NCI-H2107 treated with DMSO at 0.1 percent for 48 hours (cell line): ENCODE data around the gene MAML2.

ENCODE experiments used
- DNase-seq: peaks from one replicate; lab custom pipeline; 2025; ENCODE audit not compliant: unreplicated experiment; lab: John Stamatoyannopoulos, UW

The MAML2 gene

GRCh38 chr11:96339706-96340554 is 3.1 kb downstream of the MAML2 start:
- no peak for DNase-seq

- peak; percentile 7 for DNase-seq
These were observed 3.9 kb downstream of the MAML2 start for GRCh38 chr11:96338910-96339705.

GRCh38 chr11:96337541-96338431 is 5.2 kb downstream of the MAML2 start:
- no peak for DNase-seq

GRCh38 chr11:96335388-96335787 is 7.6 kb downstream of the MAML2 start:
- no peak for DNase-seq

- no peak for DNase-seq
These were observed 8.8 kb downstream of the MAML2 start for GRCh38 chr11:96334219-96334618.

- no peak for DNase-seq
These were observed 9.7 kb downstream of the MAML2 start for GRCh38 chr11:96333191-96333719.

GRCh38 chr11:96332126-96332771 is 10.7 kb downstream of the MAML2 start:
- peak; percentile 46 for DNase-seq

GRCh38 chr11:96331699-96332116 is 11.3 kb downstream of the MAML2 start:
- no peak for DNase-seq

GRCh38 chr11:96330511-96330859 is 12.5 kb downstream of the MAML2 start:
- no peak for DNase-seq

- no peak for DNase-seq
These were observed 13.0 kb downstream of the MAML2 start for GRCh38 chr11:96329855-96330510.

- no peak for DNase-seq
These were observed 13.6 kb downstream of the MAML2 start for GRCh38 chr11:96329419-96329818.

- DNase-seq, result peak; percentile 5
These were observed 14.5 kb downstream of the MAML2 start for GRCh38 chr11:96328395-96329010.

GRCh38 chr11:96326959-96327358 is 16.0 kb downstream of the MAML2 start:
- DNase-seq, result peak; percentile 74

GRCh38 chr11:96324912-96325311 is 18.1 kb downstream of the MAML2 start:
- no peak for DNase-seq

GRCh38 chr11:96323642-96323985 is 19.4 kb downstream of the MAML2 start:
- no peak for DNase-seq

- DNase-seq, result no peak
These were observed 20.0 kb downstream of the MAML2 start for GRCh38 chr11:96322775-96323641.

- no peak for DNase-seq
These were observed 21.9 kb downstream of the MAML2 start for GRCh38 chr11:96321091-96321490.

- no peak for DNase-seq
These were observed 22.9 kb downstream of the MAML2 start for GRCh38 chr11:96319898-96320656.
